AG09309 (cell line): ENCODE measurements around the gene GMPPB.

Source experiments
- DNase-seq: peaks from one replicate; pipeline ENCODE4 v3.0.0-alpha.2; 2010; ENCODE audit warnings: low read depth
- H3K4me3 ChIP-seq: 2 replicates; pipeline ENCODE4 v1.5.1; 2011; ENCODE audit warnings: mild to moderate bottlenecking, low read depth, low read length, moderate library complexity; ENCODE audit not compliant: control insufficient read depth
- TF ChIP-seq, protein P1 (sequence below): IDR thresholded peaks from 2 replicates; pipeline ENCODE4 v1.5.1; 2011; ENCODE audit warnings: mild to moderate bottlenecking, low read depth, low read length, inconsistent platforms; ENCODE audit not compliant: insufficient read depth, control insufficient read depth; ENCODE audit errors: missing control alignments

The GMPPB gene

GRCh38 chr3:49707113-49707480, 16.7 kb downstream of the GMPPB start:
- TF ChIP-seq, protein P1, sequence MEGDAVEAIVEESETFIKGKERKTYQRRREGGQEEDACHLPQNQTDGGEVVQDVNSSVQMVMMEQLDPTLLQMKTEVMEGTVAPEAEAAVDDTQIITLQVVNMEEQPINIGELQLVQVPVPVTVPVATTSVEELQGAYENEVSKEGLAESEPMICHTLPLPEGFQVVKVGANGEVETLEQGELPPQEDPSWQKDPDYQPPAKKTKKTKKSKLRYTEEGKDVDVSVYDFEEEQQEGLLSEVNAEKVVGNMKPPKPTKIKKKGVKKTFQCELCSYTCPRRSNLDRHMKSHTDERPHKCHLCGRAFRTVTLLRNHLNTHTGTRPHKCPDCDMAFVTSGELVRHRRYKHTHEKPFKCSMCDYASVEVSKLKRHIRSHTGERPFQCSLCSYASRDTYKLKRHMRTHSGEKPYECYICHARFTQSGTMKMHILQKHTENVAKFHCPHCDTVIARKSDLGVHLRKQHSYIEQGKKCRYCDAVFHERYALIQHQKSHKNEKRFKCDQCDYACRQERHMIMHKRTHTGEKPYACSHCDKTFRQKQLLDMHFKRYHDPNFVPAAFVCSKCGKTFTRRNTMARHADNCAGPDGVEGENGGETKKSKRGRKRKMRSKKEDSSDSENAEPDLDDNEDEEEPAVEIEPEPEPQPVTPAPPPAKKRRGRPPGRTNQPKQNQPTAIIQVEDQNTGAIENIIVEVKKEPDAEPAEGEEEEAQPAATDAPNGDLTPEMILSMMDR = no peak
- H3K4me3 ChIP-seq = no peak overlapping the region
- no peak for DNase-seq

DNA sequence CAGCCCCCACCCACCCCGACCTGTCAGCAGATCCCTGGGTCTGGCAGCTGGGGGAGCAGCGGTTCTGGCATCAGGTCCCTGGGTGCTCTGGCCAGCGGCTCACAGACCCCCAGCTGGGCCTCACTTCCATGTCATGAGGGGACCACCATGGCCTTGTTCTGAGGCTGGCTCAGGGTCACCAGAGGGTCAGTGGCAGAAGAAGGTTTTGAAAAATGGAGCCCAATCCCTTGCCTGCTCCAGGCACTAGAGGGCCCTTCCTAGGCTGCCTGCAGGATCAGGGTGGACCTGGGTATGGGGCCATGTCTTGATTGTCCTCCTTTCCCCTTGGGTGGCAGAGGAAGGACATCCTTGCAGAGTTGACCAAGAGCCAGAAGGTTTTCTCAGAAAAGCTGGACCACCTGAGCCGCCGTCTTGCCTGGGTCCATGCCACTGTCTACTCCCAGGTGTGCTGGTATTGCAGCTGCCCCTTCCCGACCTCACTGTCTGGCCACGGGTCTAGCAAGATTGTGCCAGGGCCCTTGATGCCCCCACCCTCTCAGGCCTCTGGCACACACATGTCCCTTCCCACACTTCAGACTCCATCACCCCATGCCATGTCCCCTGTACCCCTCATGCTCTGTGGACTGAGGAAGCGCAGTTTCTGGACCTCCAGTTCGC, 17.2 kb downstream of the GMPPB start:
- DNase-seq = no peak
- no peak overlapping the region for H3K4me3 ChIP-seq
- TF ChIP-seq, protein P1 = no peak

DNA sequence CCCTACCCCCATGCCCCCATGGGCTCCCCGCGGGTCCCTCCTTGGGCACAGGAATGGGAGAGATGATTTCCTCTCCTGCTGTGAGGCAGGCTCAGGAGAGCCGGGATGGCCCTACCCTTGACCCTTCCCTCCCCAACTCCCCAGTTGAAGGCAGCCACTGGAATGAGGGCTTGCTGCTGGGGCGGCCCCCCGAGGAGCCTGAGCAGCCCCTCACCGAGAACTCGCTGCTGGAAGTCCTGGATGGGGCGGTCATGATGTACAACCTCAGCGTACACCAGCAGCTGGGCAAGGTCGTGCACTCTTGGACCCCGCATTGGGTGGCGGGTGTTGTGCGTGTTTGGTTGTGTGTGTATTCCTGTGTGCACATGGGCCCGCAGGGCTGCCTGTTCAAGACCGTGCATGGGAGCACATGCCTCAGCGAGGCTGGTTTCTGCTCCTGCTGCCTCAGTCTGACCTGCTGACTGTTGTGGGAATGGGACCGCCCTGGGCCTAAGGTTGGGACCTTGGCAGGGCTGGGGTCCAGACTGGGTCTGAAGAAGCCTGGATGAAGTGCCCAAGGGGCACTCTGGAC, 18.3 kb downstream of the GMPPB start:
- no peak overlapping the region for H3K4me3 ChIP-seq
- TF ChIP-seq, protein P1 = no peak
- no peak for DNase-seq

DNA sequence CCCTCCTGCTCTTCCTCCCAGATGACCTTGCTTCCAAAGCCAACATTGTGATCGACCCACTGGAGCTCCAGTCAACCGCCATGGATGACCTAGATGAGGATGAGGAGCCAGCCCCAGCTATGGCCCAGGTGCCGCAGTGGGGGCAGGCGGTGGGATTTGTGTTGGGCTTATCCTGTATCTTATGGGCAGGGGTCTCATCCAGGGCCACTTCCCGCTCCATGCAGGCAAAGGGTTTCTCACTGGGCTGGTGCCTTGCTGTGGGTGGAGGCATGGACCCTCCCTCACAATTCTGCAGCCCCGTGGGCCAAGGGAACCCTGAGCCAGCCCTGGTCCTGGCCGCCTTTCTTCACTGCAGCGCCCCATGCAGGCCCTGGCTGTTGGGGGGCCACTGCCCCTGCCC, 19.1 kb downstream of the GMPPB start:
- TF ChIP-seq, protein P1 = no peak
- no peak overlapping the region for H3K4me3 ChIP-seq
- DNase-seq = no peak

- no peak overlapping the region for H3K4me3 ChIP-seq
- TF ChIP-seq, protein P1 = no peak
- no peak for DNase-seq
Observed at GRCh38 chr3:49703956-49704355, 19.8 kb downstream of the GMPPB start.

GRCh38 chr3:49703443-49703927, 20.3 kb downstream of the GMPPB start:
- TF ChIP-seq, protein P1 = peak; percentile 90
- DNase-seq = no peak
- H3K4me3 ChIP-seq = no peak overlapping the region
